ENCODE data around the gene UTP15.

The UTP15 gene

DNA sequence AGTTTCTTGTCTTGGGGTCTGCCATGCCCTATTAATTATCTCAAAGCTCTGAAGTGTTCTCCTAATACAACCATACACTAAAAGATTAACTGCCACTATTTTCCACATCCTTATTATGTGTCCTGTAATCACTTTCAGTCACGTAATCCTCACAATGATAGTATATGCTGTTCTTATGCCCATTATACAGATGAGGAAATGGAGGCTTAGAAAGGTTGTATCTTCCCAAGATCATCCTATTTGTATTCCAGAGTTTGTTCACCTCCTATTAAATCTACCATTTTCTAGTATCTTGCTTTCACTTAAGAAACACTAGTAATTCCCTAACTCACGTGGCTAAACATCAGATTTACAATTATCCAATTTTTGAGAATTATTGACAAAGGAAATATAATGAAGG, 57.5 kb downstream of the UTP15 start:
- Histone ChIP-seq H3K27me3 (no peaks in the 10 kb centered on the region), H3K4me3 (no peak overlapping the region), H3K36me3 (no peaks in the 10 kb centered on the region), H3K27ac (no peak overlapping the region), H3K4me1 (peaks cover 0 to 26% (median 0%) of the 10 kb centered on the region in 4 donors), H3K9me3 (no peaks in the 10 kb centered on the region)
- no peak for DNase-seq
- intact Hi-C loops (cut with DNase I; ENCODE audit: low total_unique reads), result no loop called here
- TF ChIP-seq, protein P1, sequence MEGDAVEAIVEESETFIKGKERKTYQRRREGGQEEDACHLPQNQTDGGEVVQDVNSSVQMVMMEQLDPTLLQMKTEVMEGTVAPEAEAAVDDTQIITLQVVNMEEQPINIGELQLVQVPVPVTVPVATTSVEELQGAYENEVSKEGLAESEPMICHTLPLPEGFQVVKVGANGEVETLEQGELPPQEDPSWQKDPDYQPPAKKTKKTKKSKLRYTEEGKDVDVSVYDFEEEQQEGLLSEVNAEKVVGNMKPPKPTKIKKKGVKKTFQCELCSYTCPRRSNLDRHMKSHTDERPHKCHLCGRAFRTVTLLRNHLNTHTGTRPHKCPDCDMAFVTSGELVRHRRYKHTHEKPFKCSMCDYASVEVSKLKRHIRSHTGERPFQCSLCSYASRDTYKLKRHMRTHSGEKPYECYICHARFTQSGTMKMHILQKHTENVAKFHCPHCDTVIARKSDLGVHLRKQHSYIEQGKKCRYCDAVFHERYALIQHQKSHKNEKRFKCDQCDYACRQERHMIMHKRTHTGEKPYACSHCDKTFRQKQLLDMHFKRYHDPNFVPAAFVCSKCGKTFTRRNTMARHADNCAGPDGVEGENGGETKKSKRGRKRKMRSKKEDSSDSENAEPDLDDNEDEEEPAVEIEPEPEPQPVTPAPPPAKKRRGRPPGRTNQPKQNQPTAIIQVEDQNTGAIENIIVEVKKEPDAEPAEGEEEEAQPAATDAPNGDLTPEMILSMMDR (IDR thresholded peaks at IDR 0.05), result no peak

DNA sequence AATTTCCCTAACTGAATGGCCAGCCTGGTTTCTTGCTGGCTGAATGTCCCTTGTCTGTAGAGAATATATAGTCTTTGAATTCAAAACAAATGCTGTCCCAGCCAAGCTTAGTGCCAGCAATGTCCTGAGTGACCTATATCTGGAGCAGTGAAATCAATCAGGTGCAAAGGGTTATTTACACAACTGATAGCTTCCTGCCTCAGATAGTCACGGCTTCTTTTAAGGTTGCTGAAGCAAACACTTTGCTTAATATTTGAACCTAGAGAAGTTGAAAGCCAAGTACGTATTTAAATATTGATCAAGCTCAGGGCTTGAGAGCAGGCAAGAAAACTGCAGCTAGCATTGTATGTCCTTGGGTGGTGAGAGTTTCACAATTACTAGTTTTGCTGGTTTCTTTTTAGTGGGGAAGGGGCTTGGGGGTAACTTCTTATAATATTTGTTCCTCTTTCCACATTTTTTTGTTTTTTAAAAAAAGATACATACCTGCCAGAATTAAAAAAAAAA, 58.4 kb downstream of the UTP15 start:
- TF ChIP-seq, protein P1 (IDR thresholded peaks at IDR 0.05), result no peak
- Histone ChIP-seq H3K4me3 (no peak overlapping the region), H3K9me3 (no peaks in the 10 kb centered on the region), H3K36me3 (no peaks in the 10 kb centered on the region), H3K27me3 (no peaks in the 10 kb centered on the region), H3K4me1 (peaks cover 0 to 26% (median 0%) of the 10 kb centered on the region in 4 donors), H3K27ac (no peak overlapping the region)
- intact Hi-C loops (cut with DNase I; ENCODE audit: low total_unique reads), result no loop called here
- DNase-seq, result no peak

DNA sequence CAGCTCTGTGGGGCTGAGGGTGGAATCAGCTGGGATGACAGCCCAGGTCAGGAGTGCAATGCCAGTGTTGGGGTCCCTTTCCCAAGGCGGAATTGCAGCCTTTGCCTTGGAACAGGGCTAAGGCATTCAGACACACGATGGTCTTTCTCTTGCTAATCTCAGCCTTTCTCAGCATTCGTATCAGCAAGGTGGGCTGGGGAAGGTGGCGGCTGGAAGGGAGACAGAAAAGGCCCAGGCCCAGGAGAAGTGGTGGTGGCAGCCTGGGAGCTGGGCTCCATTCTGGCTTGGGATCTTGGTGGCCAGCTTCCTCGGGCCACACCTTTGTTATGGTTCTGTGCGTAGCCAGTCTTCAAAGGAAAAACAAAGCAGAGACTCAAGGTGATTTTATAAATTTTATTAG, 59.3 kb downstream of the UTP15 start:
- peaks cover 0 to 26% (median 0%) of the 10 kb centered on the region in 4 donors for H3K4me1 ChIP-seq
- peak overlapping the region; percentile 67 to 81 for H3K27ac ChIP-seq
- no peaks in the 10 kb centered on the region for H3K9me3 ChIP-seq
- H3K4me3 ChIP-seq, result peak overlapping the region in 1 of 2 donors; percentile 67
- intact Hi-C loops (cut with DNase I; ENCODE audit: low total_unique reads), result no loop called here
- H3K36me3 ChIP-seq, result no peaks in the 10 kb centered on the region
- no peaks in the 10 kb centered on the region for H3K27me3 ChIP-seq
- TF ChIP-seq, protein P1 (IDR thresholded peaks at IDR 0.05), result no peak
- no peak for DNase-seq

DNA sequence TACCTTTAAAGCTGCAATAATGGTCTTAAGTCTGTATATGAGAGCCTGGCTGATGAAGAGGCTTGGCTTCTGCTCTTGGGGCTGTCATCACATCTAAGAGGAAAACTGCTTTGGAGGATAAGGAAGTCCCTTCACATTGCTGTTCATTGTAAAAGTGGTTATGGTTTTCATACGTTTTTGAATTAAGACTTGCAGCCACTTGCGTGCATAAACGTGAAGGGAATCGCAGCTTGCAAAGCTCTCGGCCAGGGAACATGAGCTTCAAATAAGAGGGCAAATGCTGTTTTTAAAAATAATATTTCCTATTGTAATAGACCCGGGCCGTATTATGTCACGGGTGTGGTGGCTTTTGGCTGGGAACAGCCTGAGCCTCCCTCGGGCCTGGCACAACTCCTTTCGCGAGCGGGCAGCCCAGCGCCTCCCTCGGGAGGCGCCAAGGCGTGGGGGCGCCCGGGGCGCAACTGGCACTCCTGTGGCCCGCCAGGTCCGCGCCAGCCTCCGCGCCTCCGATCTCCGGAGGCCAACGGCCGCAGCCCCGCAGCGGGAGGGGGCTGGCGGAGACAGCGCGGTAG, 59.9 kb downstream of the UTP15 start:
- H3K27me3 ChIP-seq, result no peaks in the 10 kb centered on the region
- TF ChIP-seq, protein P1 (IDR thresholded peaks at IDR 0.05), result no peak
- H3K36me3 ChIP-seq, result no peaks in the 10 kb centered on the region
- H3K9me3 ChIP-seq, result no peaks in the 10 kb centered on the region
- H3K4me1 ChIP-seq, result peaks cover 0 to 26% (median 0%) of the 10 kb centered on the region in 4 donors
- H3K27ac ChIP-seq, result peak overlapping the region; percentile 67 to 81
- peak overlapping the region; percentile 67 for H3K4me3 ChIP-seq
- no peak for DNase-seq
- intact Hi-C loops (cut with DNase I; ENCODE audit: low total_unique reads), result no loop called here

DNA sequence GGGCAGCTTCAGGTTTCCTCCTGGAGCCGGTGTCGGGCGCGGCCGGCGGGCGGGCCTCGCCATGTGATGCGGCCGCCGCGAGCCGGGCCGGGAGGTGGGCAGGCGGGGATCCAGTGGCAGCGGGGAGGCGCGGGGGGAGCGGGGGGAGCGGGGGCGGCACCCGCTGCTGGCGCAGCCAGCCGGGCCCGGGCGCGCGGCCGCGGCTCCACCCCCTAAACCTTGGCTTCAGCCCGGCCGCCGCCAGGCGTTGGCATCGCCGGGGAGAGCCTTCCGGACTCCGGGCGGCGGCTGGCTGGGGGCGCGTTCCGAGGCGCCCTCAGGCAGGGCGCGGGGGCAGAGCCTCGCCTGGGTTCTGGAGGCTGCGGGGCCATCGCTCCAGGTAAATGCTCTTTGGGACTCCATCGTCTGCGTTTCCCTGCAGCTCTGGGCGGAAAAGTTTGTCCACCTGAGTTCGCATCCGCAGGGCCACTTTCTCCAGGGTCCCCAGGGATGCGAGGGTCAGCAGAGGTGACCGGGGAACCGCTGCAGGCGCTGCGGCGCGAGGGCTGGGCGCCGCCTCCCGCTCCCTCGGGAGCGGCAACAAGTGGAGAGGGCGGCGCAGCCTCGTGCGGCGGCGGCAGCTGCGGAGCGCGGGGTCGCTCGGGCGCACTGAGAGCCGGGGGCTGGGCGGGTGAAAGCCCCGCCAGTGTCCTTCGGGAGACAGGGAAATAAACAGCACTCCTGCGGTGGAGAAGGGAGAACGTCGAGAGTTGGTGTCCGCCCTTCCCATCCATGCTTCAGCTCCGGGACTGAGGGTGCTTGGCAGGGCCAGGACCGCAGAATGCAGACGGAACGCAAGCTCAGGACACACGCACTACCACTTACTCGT, 60.6 kb downstream of the UTP15 start, which contains the start of gene ARHGEF28:
ARHGEF28 (plus strand) TSS at position 253 of the 868 bp plus-strand sequence. CDS start 58,656 bp downstream, outside the sequence.
- TF ChIP-seq, protein P1 (IDR thresholded peaks at IDR 0.05), result no peak
- Histone ChIP-seq H3K4me3 (peak within 1 kb of the TSS; percentile 67), H3K27me3 (no peaks in the 10 kb centered on the region), H3K27ac (peak within 1 kb of the TSS; percentile 67 to 81), H3K9me3 (no peaks in the 10 kb centered on the region), H3K36me3 (no peaks in the 10 kb centered on the region), H3K4me1 (peaks cover 0 to 26% (median 0%) of the 10 kb centered on the region in 4 donors)
- intact Hi-C loops (cut with DNase I; ENCODE audit: low total_unique reads), result no loop called here
- peak; percentile 26 to 83 for DNase-seq

Measured in tibial artery (tissue), 4 donors.